Chondrocyte (in vitro differentiated cells): ENCODE data around the gene GPR37L1. TPM values are rescaled to one million over a fixed set of nuclear protein-coding genes. Genes with fewer than 3 reads are reported as not detected.

Experiments used
- DNase-seq: peaks from one replicate; pipeline ENCODE4 v3.0.0; 2021; ENCODE audit warnings: mixed read lengths, low spot score
- H3K27ac Mint-ChIP-seq: one replicate; pipeline ENCODE4 v1.8.0; 2021; ENCODE audit warnings: mild to moderate bottlenecking, moderate library complexity, mixed read lengths; ENCODE audit not compliant: unreplicated experiment
- H3K27me3 Mint-ChIP-seq: 2 replicates; pipeline ENCODE4 v1.8.0; 2021; ENCODE audit warnings: low read depth, mixed read lengths
- H3K36me3 Mint-ChIP-seq: 2 replicates; pipeline ENCODE4 v1.8.0; 2021; ENCODE audit warnings: low read depth, mixed read lengths
- H3K4me1 Mint-ChIP-seq: 2 replicates; pipeline ENCODE4 v1.8.0; 2021; ENCODE audit warnings: low read depth, mild to moderate bottlenecking, mixed read lengths
- H3K4me3 Mint-ChIP-seq: one replicate; pipeline ENCODE4 v1.8.0; 2021; ENCODE audit warnings: mild to moderate bottlenecking, moderate library complexity, mixed read lengths; ENCODE audit not compliant: unreplicated experiment
- H3K9me3 Mint-ChIP-seq: 2 replicates; pipeline ENCODE4 v1.8.0; 2021; ENCODE audit warnings: low read depth, mixed read lengths
- total RNA-seq: library from RNA; stranded (reverse); gene quantifications from 3 replicates; pipeline ENCODE4 v1.2.1, GENCODE V29; 2021
- TF ChIP-seq, protein P1 (sequence below): fragments of 200-600 bp; sonication (generic); IDR thresholded peaks from 2 replicates; pipeline ENCODE4 v1.5.0; 2021; ENCODE audit warnings: antibody characterized with exemption, mild to moderate bottlenecking, moderate library complexity

GPR37L1 gene
- total RNA-seq, 1 donor from 2014 or later = not detected

DNA sequence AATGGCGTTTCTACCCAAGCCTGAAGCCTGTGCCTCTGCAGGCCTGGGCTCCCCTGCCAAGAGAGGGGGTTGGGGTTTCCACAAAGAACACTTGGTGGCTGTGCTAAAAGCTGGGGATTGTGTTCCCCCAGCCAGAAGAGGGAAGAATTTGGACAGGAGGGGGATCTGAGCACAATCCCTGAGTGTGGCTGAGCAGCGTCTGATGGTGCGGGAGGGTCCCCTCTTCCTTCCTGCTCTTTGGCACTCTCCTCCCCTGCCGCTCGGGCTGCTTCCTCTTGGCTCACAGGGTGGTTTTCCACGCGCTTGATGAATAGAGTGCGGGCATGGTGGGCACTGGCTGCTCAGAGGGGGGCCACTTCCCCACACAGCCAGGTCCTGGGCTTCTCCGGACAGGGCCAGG, 3.7 kb downstream of the GPR37L1 start:
- H3K36me3 Mint-ChIP-seq = no peaks in the 10 kb centered on the region
- TF ChIP-seq, protein P1, sequence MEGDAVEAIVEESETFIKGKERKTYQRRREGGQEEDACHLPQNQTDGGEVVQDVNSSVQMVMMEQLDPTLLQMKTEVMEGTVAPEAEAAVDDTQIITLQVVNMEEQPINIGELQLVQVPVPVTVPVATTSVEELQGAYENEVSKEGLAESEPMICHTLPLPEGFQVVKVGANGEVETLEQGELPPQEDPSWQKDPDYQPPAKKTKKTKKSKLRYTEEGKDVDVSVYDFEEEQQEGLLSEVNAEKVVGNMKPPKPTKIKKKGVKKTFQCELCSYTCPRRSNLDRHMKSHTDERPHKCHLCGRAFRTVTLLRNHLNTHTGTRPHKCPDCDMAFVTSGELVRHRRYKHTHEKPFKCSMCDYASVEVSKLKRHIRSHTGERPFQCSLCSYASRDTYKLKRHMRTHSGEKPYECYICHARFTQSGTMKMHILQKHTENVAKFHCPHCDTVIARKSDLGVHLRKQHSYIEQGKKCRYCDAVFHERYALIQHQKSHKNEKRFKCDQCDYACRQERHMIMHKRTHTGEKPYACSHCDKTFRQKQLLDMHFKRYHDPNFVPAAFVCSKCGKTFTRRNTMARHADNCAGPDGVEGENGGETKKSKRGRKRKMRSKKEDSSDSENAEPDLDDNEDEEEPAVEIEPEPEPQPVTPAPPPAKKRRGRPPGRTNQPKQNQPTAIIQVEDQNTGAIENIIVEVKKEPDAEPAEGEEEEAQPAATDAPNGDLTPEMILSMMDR = no peak
- no peak for DNase-seq
- H3K27me3 Mint-ChIP-seq = peaks cover 3% of the 10 kb centered on the region
- H3K9me3 Mint-ChIP-seq = no peaks in the 10 kb centered on the region
- no peak overlapping the region for H3K4me3 Mint-ChIP-seq
- H3K27ac Mint-ChIP-seq = no peak overlapping the region
- H3K4me1 Mint-ChIP-seq = no peaks in the 10 kb centered on the region

DNA sequence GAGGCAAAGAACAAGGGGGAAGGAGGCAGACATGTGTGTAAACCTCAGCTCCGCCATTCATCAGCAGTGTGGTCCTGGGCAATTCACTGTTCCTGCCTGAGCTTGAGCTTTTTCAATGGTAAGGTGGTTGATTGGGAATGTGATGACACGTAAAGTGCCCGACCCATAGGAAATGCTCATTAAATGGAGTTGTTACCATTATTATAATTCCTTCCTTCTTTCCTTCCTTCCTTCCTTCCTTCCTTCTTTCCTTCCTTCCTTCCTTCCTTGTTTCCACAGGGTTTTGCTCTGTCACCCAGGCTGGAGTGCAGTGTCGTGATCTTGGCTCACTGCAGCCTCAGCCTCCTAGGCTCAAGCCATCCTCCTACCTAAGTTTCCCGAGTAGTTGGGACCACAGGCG, 4.3 kb downstream of the GPR37L1 start:
- H3K9me3 Mint-ChIP-seq = no peaks in the 10 kb centered on the region
- TF ChIP-seq, protein P1 = no peak
- no peak overlapping the region for H3K27ac Mint-ChIP-seq
- DNase-seq = no peak
- H3K36me3 Mint-ChIP-seq = no peaks in the 10 kb centered on the region
- H3K4me3 Mint-ChIP-seq = no peak overlapping the region
- no peaks in the 10 kb centered on the region for H3K4me1 Mint-ChIP-seq
- peaks cover 3% of the 10 kb centered on the region for H3K27me3 Mint-ChIP-seq

DNA sequence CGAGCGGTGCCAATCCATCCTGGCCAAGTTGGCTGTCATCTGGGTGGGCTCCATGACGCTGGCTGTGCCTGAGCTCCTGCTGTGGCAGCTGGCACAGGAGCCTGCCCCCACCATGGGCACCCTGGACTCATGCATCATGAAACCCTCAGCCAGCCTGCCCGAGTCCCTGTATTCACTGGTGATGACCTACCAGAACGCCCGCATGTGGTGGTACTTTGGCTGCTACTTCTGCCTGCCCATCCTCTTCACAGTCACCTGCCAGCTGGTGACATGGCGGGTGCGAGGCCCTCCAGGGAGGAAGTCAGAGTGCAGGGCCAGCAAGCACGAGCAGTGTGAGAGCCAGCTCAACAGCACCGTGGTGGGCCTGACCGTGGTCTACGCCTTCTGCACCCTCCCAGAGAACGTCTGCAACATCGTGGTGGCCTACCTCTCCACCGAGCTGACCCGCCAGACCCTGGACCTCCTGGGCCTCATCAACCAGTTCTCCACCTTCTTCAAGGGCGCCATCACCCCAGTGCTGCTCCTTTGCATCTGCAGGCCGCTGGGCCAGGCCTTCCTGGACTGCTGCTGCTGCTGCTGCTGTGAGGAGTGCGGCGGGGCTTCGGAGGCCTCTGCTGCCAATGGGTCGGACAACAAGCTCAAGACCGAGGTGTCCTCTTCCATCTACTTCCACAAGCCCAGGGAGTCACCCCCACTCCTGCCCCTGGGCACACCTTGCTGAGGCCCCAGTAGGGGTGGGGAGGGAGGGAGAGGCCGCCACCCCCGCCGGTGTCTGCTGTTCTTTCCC, 5.3 kb downstream of the GPR37L1 start:
- no peak overlapping the region for H3K27ac Mint-ChIP-seq
- no peak for DNase-seq
- TF ChIP-seq, protein P1 = no peak
- H3K9me3 Mint-ChIP-seq = no peaks in the 10 kb centered on the region
- H3K27me3 Mint-ChIP-seq = peaks cover 3% of the 10 kb centered on the region
- no peaks in the 10 kb centered on the region for H3K4me1 Mint-ChIP-seq
- peaks cover 7% of the 10 kb centered on the region for H3K36me3 Mint-ChIP-seq
- H3K4me3 Mint-ChIP-seq = no peak overlapping the region

DNA sequence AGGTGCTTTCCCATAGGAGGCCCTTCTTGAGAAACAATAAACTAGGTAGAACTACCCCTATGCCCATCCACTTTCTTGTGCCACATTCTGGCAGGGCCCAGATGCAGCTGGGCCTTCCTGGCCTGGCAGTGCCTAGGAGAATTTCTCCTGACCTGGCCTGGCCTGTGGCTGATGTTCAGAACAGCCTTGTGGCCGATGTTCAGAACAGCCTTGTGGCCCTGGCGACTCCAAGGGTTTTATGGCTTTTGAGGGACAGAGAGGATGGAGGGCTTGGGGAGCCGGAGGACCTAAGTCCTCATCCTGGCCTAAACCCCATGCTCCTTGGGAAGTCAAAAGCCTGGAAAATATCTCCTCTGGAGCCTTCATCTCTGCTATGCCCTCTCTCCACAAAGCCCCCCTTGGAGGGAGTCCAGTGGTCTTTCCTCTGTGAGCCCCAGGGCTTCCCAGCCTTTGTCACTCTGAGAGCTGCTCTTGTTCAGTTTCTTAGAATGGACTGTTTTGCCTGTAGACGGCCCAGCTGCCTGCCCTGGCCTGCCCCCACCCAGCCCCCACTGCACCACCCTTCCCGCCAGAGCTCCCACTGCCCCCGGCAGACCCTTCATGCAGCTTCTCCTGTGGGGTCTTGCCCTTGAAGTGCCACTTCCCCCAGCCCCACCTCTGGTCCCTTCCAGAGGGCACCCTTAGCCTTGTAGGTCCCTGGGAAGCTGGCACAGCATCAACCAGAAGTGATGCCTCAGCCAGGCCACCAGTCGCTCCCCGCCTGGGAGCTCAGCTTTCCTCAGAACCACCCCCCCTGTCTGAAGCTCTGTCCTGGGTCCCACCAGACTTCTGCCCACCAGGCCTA, 7.0 kb downstream of the GPR37L1 start:
- Mint-ChIP-seq H3K4me1 (no peaks in the 10 kb centered on the region), H3K36me3 (peaks cover 12% of the 10 kb centered on the region), H3K4me3 (no peak overlapping the region), H3K27me3 (no peaks in the 10 kb centered on the region), H3K9me3 (no peaks in the 10 kb centered on the region), H3K27ac (no peak overlapping the region)
- TF ChIP-seq, protein P1 = no peak
- DNase-seq = no peak

DNA sequence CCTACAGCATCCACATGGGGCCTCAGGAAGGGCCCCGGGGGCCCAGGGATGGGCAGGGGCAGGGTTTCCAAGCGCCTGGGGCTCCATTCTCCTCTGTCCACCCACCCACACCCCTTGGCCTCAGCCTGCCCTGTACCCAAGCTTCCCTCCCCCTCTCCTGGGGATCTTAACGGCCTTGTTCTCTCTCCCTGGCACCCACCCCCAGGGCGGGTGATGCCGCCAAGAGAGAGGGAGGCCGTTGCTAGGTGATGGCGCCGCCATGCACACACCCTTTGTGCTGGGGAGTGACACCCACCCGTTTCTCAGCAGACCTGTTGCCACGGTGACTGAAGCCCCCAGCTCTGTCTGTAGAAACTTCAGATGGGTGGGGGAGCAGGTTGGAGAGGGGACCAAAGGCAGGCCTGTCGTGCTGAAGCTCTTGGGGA, 7.6 kb downstream of the GPR37L1 start:
- no peaks in the 10 kb centered on the region for H3K4me1 Mint-ChIP-seq
- peaks cover 12% of the 10 kb centered on the region for H3K36me3 Mint-ChIP-seq
- H3K9me3 Mint-ChIP-seq = no peaks in the 10 kb centered on the region
- TF ChIP-seq, protein P1 = no peak
- no peak overlapping the region for H3K4me3 Mint-ChIP-seq
- no peak for DNase-seq
- no peak overlapping the region for H3K27ac Mint-ChIP-seq
- H3K27me3 Mint-ChIP-seq = no peaks in the 10 kb centered on the region
